Fibroblast of skin of right quadriceps (primary cell): ENCODE measurements around the gene FSD1L.
A peak's percentile ranks its signal among the peaks of the same experiment; 100 is the strongest.

ENCODE experiments used
- DNase-seq: peaks from one replicate; pipeline ENCODE4 v3.0.0-alpha.2; 2013

The FSD1L gene

DNA sequence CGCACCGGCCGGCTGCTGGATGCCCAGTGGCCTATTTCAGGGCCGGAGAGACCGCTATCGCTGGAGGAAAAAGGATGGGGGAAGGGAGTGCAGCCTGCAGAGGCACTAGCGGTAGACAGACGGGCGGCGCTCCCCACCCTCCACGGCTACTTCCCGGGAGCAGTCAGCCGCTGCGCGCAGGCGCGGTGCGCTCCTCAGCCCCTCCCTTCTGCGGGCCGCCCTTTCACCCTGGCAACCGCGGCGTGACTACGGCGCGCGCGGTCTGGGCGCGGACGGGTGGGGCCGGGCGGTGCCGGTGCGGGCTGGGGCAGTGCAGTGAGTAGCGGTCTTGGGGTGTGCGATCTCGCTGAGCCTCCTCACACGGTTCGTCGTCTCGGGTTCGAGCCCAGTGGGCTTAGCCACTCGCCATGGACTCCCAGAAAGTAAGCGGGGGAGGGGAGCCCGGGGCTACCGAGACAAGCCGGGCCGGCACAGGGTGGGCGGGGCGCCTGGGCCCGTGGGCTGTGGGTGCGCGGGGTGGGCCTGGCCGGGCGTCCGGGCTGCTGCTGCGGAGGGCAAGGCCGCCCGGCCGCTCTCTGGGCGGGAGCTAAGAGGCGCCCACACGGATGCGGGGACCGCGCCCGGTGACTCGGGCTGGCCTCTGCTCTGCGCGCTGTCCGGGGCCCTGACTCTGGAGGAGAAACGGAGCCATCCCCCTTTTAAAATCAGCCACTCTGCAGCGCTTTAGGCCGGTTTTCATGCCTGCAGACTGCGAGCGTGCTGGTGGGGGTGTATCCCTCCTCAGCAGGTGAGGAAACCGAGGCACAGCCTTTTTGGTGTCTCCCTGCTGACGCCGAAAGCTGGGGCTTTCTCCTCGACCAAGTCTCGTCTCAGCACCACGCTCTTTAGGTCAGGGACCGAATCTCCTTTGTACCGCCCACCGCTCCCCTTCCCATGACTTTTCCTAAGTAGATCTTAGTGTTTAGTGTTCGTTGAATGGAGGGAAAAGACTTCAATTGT, at the start of gene FSD1L:
TSS of gene FSD1L (plus strand) at position 221 of the 999 bp plus-strand sequence. CDS start at position 408, 187 bp downstream.
- peak; percentile 87 for DNase-seq

DNA sequence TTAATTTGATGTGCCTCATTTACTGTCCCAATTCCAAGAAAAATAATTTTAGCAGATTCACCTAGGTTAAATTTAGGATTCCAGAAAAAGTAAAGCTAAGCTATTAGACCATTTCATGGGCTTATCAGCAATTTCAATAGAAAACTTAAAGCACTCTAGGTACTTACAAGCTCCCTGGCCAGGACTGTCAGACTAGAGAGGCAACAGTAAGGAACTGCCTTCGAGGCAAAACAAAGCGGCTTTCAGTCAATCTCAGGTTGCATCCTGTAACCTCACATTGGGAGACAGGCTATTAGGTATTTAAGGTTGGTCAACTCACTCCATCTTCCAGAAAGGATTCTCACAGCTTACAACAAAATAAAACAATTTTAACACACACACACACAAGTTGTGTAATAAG, 48.7 kb upstream of the FSD1L start:
- DNase-seq = no peak

DNA sequence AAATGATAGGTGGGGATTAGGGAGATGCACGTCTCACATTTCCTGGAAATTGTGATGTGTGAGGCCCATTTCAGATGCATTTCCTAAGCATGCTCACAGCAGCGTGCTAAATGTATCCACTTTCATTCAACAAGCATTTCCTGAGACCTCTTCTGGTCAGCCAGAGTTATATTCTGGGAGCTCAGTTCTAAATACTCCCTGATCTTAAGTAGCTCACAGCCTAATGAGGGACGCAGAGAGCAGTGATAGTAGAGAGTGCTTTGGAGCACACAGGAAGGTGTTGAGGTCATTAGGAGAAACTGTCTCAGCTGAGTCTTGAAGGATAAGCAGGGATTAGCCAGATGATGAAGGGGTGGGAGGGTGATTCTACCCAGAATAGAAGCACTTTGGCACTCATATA, 46.2 kb upstream of the FSD1L start:
- DNase-seq = peak; percentile 35

DNA sequence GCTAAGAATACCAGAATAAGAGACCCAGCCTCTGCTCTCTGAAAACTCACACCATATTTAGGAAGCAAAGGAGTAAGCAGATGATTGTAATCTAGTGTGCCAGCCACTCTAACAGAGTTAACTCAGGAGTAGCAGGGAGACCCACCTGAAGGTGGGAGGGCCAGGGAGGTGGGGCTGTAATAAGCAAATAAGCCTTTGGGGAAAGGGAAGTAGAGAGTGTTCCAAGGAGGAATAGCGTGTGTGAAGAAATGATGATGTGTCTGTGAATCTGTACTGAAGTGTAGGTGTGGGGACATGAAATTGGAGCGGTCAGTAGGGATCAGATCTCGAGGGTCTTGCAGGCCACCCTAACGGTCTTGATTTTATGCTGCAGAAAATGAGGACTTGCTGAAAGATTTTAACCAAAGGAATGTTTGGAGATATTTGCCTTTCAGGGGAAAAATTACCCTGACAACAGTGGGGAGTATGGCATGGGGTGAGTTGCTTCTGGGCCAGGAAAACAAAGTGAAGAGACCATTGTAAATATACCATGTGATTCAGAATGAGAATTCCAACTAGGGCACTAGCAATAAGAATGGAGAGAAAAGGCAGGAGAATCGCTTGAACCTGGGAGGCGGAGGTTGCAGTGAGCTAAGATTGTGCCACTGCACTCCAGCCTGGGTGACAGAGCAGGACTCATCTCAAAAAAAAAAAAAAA, 44.1 kb upstream of the FSD1L start:
- DNase-seq = no peak

DNA sequence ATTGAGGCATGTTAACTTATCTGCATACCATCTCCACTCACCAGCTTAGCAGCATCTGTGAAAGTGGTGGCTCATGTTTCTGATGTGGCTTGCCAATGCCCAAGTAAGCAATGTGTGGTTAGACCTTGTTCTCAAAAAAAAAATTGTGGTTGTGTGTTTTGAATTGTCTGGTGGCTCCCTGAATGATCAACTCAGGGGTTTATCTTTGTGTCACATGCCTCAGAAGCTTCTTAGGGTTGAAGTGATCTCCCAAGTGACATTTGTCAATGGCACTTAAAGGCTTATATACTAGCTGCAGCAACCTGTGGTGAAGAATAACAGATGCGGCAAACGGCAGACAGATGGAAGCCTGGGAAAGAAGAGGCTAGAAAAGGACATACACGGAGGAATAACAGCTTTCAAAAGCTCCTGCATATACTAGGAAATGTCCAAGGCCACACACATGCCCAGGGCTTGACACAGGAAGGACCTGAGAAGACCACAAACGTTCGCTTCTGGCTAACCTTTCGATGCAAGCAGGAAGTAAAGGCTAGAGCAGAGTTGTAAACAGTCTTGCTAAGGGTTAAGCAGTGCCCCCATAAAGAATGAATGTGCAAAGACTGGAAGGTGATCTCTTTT, 42.2 kb upstream of the FSD1L start:
- DNase-seq = peak; percentile 27

DNA sequence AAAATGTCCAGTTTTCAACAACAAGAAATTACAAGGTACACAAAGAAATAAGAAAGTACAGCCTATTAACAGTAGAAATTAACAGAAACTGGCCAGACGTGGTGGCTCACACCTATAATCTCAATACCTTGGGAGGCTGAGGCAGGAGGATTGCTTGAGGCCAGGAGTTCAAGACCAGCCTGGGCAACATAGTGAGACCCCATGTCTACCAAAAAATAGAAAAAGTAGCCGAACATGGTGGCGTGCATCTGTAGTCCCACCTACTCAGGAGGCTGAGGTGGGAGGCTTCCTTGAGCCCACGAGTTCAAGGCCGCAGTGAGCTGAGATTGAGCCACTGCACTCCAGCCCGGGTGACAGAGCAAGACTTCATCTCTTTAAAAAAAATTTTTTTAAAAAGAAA, 41.5 kb upstream of the FSD1L start:
- no peak for DNase-seq

DNA sequence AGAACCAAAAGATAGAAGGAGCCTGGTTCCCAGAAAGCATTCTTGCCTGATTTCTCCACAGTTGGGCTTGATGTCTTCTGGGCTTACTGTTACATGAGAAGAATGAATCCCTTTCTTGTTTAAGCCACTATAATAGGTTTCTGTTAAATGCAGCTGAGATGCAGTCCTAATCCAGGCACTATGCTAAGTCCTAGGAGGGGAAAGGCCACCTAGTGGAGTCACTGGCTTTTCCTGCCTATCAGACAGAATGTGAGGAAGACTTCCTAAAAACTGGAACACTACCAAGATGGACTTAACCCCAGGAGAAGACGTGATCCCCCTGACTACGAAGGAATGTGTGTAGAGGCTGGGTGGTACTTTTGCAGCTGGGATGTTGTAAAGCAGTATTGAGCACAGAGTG, 34.3 kb upstream of the FSD1L start:
- DNase-seq = peak; percentile 45

DNA sequence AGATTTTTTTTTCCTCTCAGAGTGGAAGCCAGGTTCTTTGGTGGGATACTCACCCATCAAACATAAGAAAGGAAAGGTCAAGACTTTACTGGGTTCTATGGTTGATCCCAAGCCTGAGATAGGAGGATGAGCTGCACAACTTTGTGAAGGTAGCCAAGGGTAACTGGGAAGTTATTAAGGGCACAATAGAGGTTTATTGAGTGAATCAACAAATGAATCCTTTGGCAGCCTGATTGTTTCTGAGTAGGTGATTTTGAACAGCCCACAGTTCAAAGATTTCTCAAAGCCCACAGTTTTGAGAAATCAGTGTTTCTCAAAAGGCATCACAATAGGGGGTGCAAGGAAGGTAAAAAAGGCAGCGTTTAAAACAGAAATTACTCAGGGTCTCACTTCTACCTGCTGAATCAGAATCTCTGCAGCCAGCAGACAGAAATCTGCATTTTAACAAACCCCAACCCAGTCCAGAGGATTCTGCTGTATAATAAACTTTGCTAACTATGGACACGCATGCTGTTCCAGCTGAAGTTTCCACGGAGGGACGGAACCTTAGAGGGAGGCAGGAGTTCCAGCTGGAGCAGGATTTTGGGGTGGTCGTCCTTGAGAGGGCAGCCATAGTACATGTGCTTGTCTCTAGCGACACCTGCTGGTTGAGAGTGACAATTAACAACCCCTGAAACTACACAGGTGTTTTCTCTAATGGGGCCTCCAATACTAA, 32.7 kb upstream of the FSD1L start:
- DNase-seq = peak; percentile 47

DNA sequence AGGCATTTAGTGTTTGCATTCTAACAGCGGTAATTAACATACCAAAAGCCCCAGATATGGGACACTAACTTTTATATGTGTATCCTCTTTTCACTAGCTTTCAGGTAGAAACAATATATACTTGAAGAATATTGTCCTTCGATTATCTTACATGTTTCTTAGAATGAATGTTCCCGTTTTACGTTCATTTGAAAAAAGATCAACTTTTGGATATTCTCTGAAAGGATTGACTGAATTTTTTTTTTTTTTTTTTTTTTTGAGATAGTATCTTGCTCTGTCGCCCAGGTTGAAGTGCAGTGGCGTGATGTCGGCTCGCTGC, 32.2 kb upstream of the FSD1L start:
- DNase-seq = no peak

DNA sequence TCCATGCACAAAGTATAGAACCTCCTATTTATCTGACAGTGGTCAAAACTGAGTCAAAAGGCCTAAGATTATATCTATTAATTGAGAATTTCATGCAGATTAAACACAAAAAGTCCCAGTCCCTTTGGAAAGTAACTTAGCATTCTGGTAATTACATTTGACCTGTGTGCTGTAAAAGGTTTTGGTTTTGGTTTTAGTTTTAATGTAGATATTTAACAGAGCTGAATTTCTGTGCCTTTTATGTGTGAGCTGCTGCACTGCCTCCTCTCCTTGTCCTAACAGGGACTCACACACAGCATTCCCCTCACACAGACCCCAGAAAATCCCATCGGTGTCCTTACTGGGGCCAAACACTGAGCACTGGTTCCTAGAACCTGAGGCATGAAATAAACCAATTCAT, 31.0 kb upstream of the FSD1L start:
- DNase-seq = no peak

DNA sequence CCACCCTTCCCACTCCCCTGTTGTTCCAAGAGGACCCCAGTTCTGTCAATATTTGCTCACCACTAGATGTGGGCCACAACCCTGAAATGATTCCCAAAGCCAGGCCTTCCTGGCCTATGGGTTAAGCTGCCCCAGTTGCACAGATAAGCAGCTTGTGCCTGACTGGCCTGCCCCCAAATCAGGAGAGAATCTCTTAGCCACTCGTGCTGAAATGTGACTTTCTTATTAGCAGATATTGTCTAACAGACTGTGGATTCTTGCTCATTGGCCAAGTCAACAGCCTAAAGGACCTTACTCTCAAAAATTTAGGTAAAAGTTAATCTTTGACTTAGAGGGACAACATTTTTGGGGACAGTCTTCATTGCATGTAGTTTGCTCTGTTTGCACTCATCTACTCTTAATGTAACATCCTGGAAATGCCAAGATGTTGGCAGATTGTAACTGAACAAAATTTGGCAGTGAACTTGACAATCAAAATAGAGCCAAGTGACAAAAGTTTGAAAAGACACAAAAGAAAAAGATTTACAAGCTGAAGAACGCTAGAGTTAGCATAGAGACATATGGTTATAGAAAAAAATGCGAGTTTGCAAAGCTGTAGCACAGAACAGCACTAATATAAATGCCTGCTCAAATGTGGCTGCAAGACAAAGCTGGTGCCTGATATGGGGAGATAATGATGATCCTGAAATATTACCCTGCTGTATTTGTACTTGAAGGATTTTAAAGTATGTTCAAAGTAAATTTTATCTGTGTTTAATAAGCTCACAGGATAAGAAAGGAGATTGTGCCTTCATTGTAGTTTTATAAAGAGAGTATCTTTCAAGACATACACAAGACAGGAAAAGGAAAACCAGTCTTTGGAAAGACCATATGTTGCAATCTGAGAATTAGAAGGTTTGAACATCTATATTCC, 29.0 kb upstream of the FSD1L start:
- DNase-seq = no peak

DNA sequence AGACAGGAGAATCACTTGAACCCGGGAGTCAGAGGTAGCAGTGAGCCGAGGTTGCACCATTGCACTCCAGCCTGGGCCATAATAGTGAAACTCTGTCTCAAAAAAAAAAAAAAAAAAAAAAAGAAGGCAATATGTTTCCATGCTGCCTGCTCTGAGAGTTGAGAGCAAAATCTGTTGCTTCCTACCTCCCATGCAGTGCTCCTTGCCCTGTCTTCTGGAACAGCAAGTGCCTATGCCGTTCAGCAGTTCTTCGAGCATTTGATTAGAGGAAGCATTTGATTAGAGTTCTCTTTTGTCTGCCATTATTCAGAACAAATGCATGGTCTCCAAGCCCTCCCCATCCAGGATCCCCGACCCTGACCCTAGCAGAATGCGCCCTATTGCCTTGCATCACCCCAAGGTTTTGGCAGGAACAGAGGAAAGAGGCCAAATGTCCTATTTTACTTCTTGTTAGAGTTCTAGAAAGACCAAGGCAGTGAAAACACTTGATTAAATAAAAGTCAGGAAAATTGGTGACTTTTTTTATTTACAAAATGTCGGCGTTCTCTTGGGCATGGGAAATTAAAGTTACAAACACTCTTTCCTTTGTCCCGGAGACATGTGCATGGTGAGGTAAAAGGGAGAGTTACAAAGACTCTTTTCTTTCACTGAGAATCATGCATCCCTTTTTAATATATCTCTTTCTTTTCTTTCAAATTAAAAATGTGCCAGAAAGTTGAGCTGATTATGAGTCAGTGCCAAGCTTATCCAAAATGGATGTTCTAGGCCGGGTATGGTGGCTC, 27.8 kb upstream of the FSD1L start:
- no peak for DNase-seq

DNA sequence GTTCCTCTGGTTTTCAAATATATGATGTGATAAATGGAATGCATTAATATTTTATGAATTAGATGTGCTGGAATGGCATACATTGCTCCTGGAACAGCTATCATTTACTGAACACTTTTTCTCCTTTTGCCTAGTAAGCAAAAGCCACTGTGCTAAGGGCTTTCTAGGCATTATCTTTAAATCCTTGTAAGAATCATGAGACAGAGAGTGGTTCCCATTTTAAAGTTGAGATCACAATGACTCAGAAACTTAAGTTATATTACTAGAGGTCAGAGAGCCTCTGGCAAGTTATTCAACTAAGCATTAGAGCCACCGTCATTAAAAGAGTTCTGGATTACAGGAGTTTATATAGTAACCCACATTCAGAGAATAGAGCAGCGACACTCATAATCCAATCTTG, 26.7 kb upstream of the FSD1L start:
- no peak for DNase-seq

DNA sequence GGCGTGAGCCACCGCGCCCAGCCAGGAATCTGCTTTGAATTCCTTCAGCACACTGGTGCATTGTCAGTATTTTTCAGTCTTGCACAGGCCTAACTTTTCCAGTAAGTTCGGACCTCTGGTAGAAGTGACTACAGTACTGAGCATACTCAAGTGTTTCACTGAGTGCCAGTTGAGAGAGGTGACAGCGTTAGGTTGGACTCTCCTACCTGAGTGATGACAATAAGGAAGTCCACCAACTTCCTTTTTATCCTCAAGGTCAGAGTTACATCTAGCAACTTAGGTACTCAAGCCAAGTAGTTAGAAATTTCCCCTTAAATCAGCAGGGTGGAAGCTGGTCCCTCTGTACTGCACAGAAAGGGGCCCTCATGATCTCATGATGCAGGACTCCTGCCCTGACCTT, 26.0 kb upstream of the FSD1L start:
- no peak for DNase-seq

DNA sequence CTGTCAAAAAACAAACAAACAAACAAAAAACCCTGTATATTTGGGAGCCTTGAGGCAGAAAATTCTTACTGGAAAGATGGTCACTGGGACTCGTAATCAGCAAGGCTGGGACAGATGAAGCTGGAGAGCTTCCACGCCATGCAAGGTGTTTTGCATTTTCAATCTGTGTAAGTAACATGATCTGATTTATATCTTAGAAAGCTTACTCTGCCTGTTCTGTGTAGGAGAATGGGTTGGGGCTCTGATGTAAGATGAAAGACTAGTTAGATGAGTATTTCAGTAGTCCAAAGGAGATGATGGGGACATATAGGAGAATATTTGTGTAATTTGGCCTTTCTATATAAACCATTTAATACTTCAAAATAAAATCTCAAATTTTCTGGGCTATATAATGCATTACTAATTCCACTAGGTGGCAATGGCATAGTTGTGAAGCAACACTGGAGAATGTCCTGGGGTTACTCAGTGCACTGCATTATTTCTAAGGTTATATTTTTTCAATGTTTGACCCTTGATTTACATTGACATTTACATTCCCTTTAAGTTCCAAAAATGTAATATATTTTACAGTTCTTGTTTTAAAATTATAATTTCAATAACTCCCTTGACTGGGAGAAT, 21.9 kb upstream of the FSD1L start:
- peak; percentile 21 for DNase-seq

DNA sequence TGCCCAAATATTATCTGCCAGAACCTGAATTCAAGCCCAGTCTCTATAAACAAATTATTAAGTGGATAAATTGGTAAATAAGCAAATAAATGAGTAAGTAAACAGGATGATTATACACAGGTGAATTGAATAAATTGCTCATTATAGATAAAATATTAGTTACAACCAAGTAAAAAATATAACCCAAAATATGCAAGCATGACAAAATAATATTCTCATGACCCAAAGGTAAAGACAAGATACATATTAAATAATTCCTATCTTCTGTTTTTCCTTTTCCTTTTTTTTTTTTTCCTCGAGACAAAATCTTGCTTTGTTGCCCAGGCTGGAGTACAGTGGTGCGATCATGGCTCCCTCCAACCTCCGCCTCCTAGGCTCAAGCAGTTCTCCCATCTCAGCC, 21.2 kb upstream of the FSD1L start:
- no peak for DNase-seq

DNA sequence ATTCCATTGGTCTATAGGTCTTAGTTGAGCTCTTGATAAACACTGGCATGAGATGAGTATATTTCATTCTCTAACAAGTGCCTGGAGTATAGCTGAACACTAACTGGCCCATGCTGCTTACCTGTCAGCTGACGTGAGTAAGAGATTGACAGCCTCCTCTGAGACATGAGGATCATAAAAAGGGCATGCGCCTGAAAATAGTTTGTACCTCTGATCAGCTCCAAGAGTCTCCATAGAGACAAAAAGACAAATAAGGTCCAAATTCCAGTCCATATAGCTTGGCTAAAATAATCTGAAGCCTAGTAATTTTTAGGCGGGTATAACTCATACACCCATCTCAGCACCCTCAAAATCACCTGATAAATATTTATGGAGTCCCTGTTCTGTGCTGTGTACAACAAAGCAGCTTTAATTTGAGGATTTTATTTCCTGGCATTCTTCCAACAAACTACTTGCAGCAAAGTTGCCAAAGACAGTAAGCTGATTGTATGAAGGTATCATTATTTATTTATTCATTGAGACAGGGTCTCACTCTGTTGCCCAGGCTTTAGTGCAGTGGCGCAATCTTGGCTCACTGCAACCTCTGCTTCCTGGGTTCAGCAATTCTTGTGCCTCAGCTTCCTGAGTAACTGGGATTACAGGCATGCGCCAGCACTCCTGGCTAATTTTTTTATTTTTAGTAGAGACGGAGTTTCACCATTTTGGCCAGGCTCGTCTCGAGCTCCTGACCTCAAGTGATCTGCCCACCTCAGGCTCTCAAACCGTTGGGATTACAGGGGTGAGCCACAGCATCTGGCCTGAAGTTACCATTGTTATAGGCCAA, 16.2 kb upstream of the FSD1L start:
- DNase-seq = no peak

DNA sequence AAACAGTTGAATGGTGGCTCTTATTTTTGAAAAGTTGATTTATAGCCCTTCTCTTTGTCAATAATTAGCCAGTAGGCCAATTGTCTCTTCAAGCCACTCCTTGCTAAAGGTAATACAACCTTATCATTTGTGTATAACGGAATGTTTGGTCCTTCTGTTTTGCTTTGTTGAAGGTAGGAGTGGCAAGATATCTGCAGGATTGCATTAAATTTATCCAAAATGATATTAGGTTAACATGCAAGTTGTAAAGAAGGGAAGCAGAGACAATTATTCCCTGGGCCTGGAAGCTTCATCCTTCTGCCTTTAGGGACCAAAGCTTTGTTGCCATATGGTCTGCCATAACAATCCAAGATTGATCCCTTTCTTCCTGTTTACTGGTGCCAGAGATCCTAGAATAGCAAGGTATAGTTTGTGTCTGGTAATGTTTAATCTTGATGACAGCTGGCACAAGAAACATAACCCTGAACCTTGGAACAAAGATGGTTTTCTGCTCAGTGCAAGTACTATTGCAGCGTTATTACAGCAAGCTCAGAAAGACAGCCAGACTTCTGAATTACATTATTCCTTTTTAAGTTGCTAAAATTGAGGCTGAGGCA, 15.5 kb upstream of the FSD1L start:
- DNase-seq = no peak

DNA sequence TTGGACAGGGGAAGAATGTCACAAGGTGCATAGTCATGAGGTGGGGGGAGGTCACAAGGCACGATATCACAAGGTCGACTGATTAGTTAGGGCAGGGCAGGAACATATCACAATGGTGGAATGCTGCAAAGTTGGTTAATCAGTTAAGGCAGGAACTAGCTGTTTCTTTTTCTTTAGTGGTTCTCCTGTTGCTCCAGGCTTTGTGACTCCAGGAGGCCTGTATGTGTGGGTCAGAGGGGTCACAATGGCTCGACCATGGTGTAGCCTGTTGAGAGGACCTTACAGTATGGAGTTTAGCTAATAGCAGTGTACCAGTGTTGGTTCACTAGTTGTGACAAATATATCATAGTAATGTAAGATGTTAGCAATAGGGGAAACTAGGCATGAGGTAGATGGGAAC, 12.4 kb upstream of the FSD1L start:
- no peak for DNase-seq
